Keratinocyte (primary cell): ENCODE measurements around the gene ARHGDIG. TPM values are rescaled to one million over a fixed set of nuclear protein-coding genes. Genes with fewer than 3 reads are reported as not detected.

ENCODE experiments used
- DNase-seq: peaks from one replicate; pipeline ENCODE4 v3.0.0-alpha.2; 2011; ENCODE audit warnings: low read depth, missing footprints, low spot score
- FAIRE-seq: peaks from 2 replicates; lab custom pipeline; 2011; peaks lifted over from hg19 to GRCh38; lab: Jason Lieb, UNC
- H2AFZ ChIP-seq: 2 replicates; pipeline ENCODE4 v1.6.0; 2012; ENCODE audit warnings: low read length, control low read depth, inconsistent platforms; ENCODE audit not compliant: control insufficient read depth
- H3K27ac ChIP-seq: 2 replicates; pipeline ENCODE4 v1.5.1; 2011; ENCODE audit warnings: low read length; ENCODE audit not compliant: control insufficient read depth, insufficient read depth
- H3K27me3 ChIP-seq: 3 replicates; pipeline ENCODE4 v1.6.0; 2011; ENCODE audit warnings: low read length; ENCODE audit not compliant: control insufficient read depth, insufficient read depth; ENCODE audit errors: extremely low read depth
- H3K36me3 ChIP-seq, 2 experiments: 2 replicates in 1 of 2; 3 replicates in 1 of 2; pipeline ENCODE4 v1.5.1; 2011; ENCODE audit warnings: low read length in 2 of 2, mild to moderate bottlenecking in 1 of 2; ENCODE audit not compliant: control insufficient read depth in 2 of 2, insufficient read depth in 2 of 2; ENCODE audit errors: extremely low read depth in 1 of 2
- H3K4me1 ChIP-seq: 3 replicates; pipeline ENCODE4 v1.5.1; 2011; ENCODE audit warnings: low read length; ENCODE audit not compliant: control insufficient read depth, insufficient read depth; ENCODE audit errors: extremely low read depth
- H3K4me2 ChIP-seq: 3 replicates; pipeline ENCODE4 v1.6.0; 2011; ENCODE audit warnings: low read depth, low read length; ENCODE audit not compliant: control insufficient read depth, insufficient read depth; ENCODE audit errors: extremely low read depth
- H3K4me3 ChIP-seq, 3 experiments: fragments of 200-600 bp in 1 of 3; sonication (generic) in 1 of 3; 2 replicates in 2 of 3; 3 replicates in 1 of 3; pipeline ENCODE4 v1.5.1; 2011 to 2016; ENCODE audit warnings: low read length in 3 of 3, mild to moderate bottlenecking in 3 of 3, control low read depth in 2 of 3, inconsistent platforms in 1 of 3, low read depth in 1 of 3, mixed read lengths in 1 of 3, mixed run types in 1 of 3, moderate library complexity in 1 of 3; ENCODE audit not compliant: control insufficient read depth in 2 of 3, insufficient read depth in 2 of 3; ENCODE audit errors: extremely low read depth in 1 of 3
- H3K79me2 ChIP-seq: 2 replicates; pipeline ENCODE4 v1.6.0; 2012; ENCODE audit warnings: low read length; ENCODE audit not compliant: control insufficient read depth, insufficient read depth
- H3K9ac ChIP-seq: 3 replicates; pipeline ENCODE4 v1.6.0; 2011; ENCODE audit warnings: low read length; ENCODE audit not compliant: control insufficient read depth, insufficient read depth; ENCODE audit errors: extremely low read depth
- H3K9me1 ChIP-seq: 3 replicates; pipeline ENCODE4 v1.6.0; 2011; ENCODE audit warnings: low read length; ENCODE audit not compliant: control insufficient read depth, insufficient read depth; ENCODE audit errors: extremely low read depth
- H3K9me3 ChIP-seq: 2 replicates; pipeline ENCODE4 v1.5.1; 2012; ENCODE audit warnings: low read depth, low read length; ENCODE audit not compliant: control insufficient read depth
- H4K20me1 ChIP-seq: 3 replicates; pipeline ENCODE4 v1.6.0; 2011; ENCODE audit warnings: low read length; ENCODE audit not compliant: control insufficient read depth, insufficient read depth; ENCODE audit errors: extremely low read depth
- EZH2 ChIP-seq: IDR thresholded peaks from one replicate; pipeline ENCODE4 v1.6.1; 2012; ENCODE audit warnings: inconsistent platforms, mild to moderate bottlenecking, low read length, moderate library complexity
- dilution Hi-C: fragments of 300-500 bp; cut with MboI; formaldehyde crosslinking; loops from one replicate; pipeline ENCODE4 v1.7.0; 2020; ENCODE audit warnings: low sequenced_read_pairs; ENCODE audit not compliant: extremely low pct_ligation_motif_present
- polyA plus RNA-seq, 5 experiments: library from polyadenylated mRNA; depleted of rRNA in 3 of 5; stranded (reverse) in 3 of 5; stranded (forward) in 1 of 5; unstranded in 1 of 5; fragments of >200 nt; gene quantifications; 1 replicate in 1 of 5; 2 replicates in 3 of 5; 3 replicates in 1 of 5; pipeline versions ENCODE4 v1.2.1 to v1.2.3, GENCODE V29; 2011 to 2012; ENCODE audit warnings: missing spikeins in 2 of 5, low read depth in 1 of 5, low replicate concordance in 1 of 5
- TF ChIP-seq, protein P1 (sequence below), 3 experiments: IDR thresholded peaks in 1 of 3; conservative IDR thresholded peaks in 1 of 3; optimal IDR thresholded peaks in 1 of 3; 2 replicates in 2 of 3; 3 replicates in 1 of 3; pipeline versions ENCODE3 to v1.5.1; 2011; ENCODE audit warnings: low read length in 3 of 3, mild to moderate bottlenecking in 3 of 3, moderate library complexity in 2 of 3, control low read depth in 1 of 3, inconsistent platforms in 1 of 3; ENCODE audit not compliant: insufficient read depth in 2 of 3; ENCODE audit errors: extremely low read depth in 1 of 3

ARHGDIG gene
- polyA plus RNA-seq, 1 donor (not counting 4 experiments of a cell fraction or from before 2014, with no cell fraction given), result 0.17 TPM

GRCh38 chr16:243348-243747 is 37.0 kb upstream of the ARHGDIG start:
- DNase-seq (no peak), FAIRE-seq (no peak)
- H3K36me3 ChIP-seq, result peaks cover 0 to 2% of the 10 kb centered on the region in 2 experiments
- H3K9me3 ChIP-seq, result no peaks in the 10 kb centered on the region
- H3K27me3 ChIP-seq, result no peaks in the 10 kb centered on the region
- peaks cover 2% of the 10 kb centered on the region for H3K79me2 ChIP-seq
- no peak overlapping the region for H3K9ac ChIP-seq
- H4K20me1 ChIP-seq, result no peaks in the 10 kb centered on the region
- H2AFZ ChIP-seq, result no peak overlapping the region
- H3K4me2 ChIP-seq, result no peak overlapping the region
- no peak for TF ChIP-seq EZH2
- TF ChIP-seq, protein P1, sequence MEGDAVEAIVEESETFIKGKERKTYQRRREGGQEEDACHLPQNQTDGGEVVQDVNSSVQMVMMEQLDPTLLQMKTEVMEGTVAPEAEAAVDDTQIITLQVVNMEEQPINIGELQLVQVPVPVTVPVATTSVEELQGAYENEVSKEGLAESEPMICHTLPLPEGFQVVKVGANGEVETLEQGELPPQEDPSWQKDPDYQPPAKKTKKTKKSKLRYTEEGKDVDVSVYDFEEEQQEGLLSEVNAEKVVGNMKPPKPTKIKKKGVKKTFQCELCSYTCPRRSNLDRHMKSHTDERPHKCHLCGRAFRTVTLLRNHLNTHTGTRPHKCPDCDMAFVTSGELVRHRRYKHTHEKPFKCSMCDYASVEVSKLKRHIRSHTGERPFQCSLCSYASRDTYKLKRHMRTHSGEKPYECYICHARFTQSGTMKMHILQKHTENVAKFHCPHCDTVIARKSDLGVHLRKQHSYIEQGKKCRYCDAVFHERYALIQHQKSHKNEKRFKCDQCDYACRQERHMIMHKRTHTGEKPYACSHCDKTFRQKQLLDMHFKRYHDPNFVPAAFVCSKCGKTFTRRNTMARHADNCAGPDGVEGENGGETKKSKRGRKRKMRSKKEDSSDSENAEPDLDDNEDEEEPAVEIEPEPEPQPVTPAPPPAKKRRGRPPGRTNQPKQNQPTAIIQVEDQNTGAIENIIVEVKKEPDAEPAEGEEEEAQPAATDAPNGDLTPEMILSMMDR (optimal IDR thresholded peaks at IDR 0.05 in 1 of 3, IDR thresholded peaks at IDR 0.05 in 1 of 3, conservative IDR thresholded peaks at IDR 0.05 in 1 of 3; ENCODE audit: extremely low read depth in 1 of 3, insufficient read depth in 2 of 3, low read length in 3 of 3), result no peak
- no peaks in the 10 kb centered on the region for H3K9me1 ChIP-seq
- dilution Hi-C loops, result no loop called here
- no peak overlapping the region for H3K4me3 ChIP-seq
- no peaks in the 10 kb centered on the region for H3K4me1 ChIP-seq
- no peak overlapping the region for H3K27ac ChIP-seq

DNA sequence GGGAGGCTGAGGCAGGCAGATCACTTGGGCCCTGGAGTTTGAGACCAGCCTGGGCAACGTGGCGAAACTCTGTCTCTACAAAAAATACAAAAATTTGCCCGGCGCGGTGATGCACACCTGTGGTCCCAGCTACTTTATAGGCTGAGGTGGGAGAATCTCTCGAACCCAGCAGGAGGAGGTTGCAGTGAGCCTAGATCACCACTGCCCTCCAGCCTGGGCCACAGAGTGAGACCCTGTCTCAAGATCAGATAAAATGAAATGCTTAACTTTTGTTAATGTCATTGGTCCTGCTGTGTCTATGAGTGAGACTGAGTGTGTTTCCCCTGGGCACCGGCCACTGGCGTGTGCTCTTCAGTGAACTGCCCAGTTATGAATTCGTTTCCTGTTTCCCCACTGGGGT is 35.3 kb upstream of the ARHGDIG start:
- dilution Hi-C loops, result no loop called here
- Histone ChIP-seq H3K9ac (no peak overlapping the region), H3K27ac (no peak overlapping the region), H3K4me1 (no peaks in the 10 kb centered on the region), H3K4me3 (no peak overlapping the region), H3K9me3 (no peaks in the 10 kb centered on the region), H3K4me2 (no peak overlapping the region), H4K20me1 (no peaks in the 10 kb centered on the region), H3K36me3 (peaks cover 0 to 7% of the 10 kb centered on the region in 2 experiments), H3K79me2 (no peaks in the 10 kb centered on the region), H2AFZ (no peak overlapping the region), H3K27me3 (no peaks in the 10 kb centered on the region), H3K9me1 (no peaks in the 10 kb centered on the region)
- FAIRE-seq, result no peak
- DNase-seq, result no peak
- TF ChIP-seq, protein P1 (optimal IDR thresholded peaks at IDR 0.05 in 1 of 3, IDR thresholded peaks at IDR 0.05 in 1 of 3, conservative IDR thresholded peaks at IDR 0.05 in 1 of 3; ENCODE audit: extremely low read depth in 1 of 3, insufficient read depth in 2 of 3, low read length in 3 of 3), result no peak
- no peak for TF ChIP-seq EZH2
